CD4-positive, alpha-beta memory T cell (primary cell): ENCODE data around the gene CSNK2A1. TPM values are rescaled to one million over a fixed set of nuclear protein-coding genes. Genes with fewer than 3 reads are reported as not detected.

Experiments
- CTCF ChIA-PET: fragments of 350-600 bp; sonication (Branson Sonifier 250); formaldehyde crosslinking; loops from one replicate; lab custom pipeline; 2021; ENCODE audit warnings: inconsistent platforms; ENCODE audit not compliant: partially characterized antibody; lab: Charles Lee
- POLR2A ChIA-PET: fragments of 350-600 bp; sonication (Branson Sonifier 250); formaldehyde crosslinking; loops from one replicate; lab custom pipeline; 2021; ENCODE audit not compliant: partially characterized antibody; lab: Charles Lee
- DNase-seq, 5 donors: peaks; one replicate each; pipeline versions ENCODE4 v3.0.0 to v3.0.0-alpha.2; 2020 to 2022; ENCODE audit warnings: mixed read lengths in 1 of 5
- H3K27ac ChIP-seq: one replicate; pipeline ENCODE4 v1.7.0; 2013; ENCODE audit warnings: low read depth, low read length
- H3K27me3 ChIP-seq: 2 replicates; pipeline ENCODE4 v1.7.0; 2013; ENCODE audit warnings: mild to moderate bottlenecking, low read length, moderate library complexity; ENCODE audit not compliant: insufficient read depth
- H3K36me3 ChIP-seq: 2 replicates; pipeline ENCODE4 v1.7.0; 2013; ENCODE audit warnings: mild to moderate bottlenecking, low read length, moderate library complexity; ENCODE audit not compliant: insufficient read depth
- H3K4me1 ChIP-seq: 2 replicates; pipeline ENCODE4 v1.7.0; 2013; ENCODE audit warnings: mild to moderate bottlenecking, low read length, moderate library complexity; ENCODE audit not compliant: insufficient read depth
- H3K4me3 ChIP-seq, 2 donors: one replicate each; pipeline ENCODE4 v1.7.0; 2013; ENCODE audit warnings: low read length in 2 of 2, mild to moderate bottlenecking in 1 of 2
- H3K9me3 ChIP-seq, 2 donors: one replicate each; pipeline ENCODE4 v1.7.0; 2013; ENCODE audit warnings: low read length in 2 of 2, control low read depth in 1 of 2; ENCODE audit not compliant: control insufficient read depth in 1 of 2
- H3K27ac Mint-ChIP-seq, 7 donors: one replicate each; pipeline ENCODE4 v1.8.0; 2020 to 2021; ENCODE audit warnings: mixed read lengths in 7 of 7, mild to moderate bottlenecking in 6 of 7, inconsistent platforms in 3 of 7, moderate library complexity in 3 of 7
- H3K27me3 Mint-ChIP-seq, 2 donors: one replicate each; pipeline ENCODE4 v1.8.0; 2020 to 2021; ENCODE audit warnings: mixed read lengths in 2 of 2
- H3K36me3 Mint-ChIP-seq, 2 donors: one replicate each; pipeline ENCODE4 v1.8.0; 2020 to 2021; ENCODE audit warnings: mixed read lengths in 2 of 2, inconsistent platforms in 1 of 2, mild to moderate bottlenecking in 1 of 2
- H3K4me1 Mint-ChIP-seq, 4 donors: one replicate each; pipeline ENCODE4 v1.8.0; 2020 to 2021; ENCODE audit warnings: mixed read lengths in 4 of 4, mild to moderate bottlenecking in 1 of 4
- H3K4me3 Mint-ChIP-seq, 8 donors: one replicate each; pipeline ENCODE4 v1.8.0; 2020 to 2021; ENCODE audit warnings: mixed read lengths in 8 of 8, mild to moderate bottlenecking in 7 of 8, moderate library complexity in 6 of 8, inconsistent platforms in 3 of 8
- H3K9me3 Mint-ChIP-seq, 8 donors: one replicate each; pipeline ENCODE4 v1.8.0; 2020 to 2021; ENCODE audit warnings: mixed read lengths in 8 of 8, mild to moderate bottlenecking in 5 of 8, inconsistent platforms in 3 of 8, moderate library complexity in 1 of 8
- intact Hi-C: fragments of 100-400 bp; cut with micrococcal nuclease; formaldehyde crosslinking; loops from one replicate; pipeline ENCODE4 v1.15.1; 2023
- polyA plus RNA-seq, 2 donors: library from polyadenylated mRNA; unstranded; fragments of 300-500 nt; fragmentation: Illumina TruSeq; gene quantifications; one replicate each; pipeline ENCODE4 v1.2.3, GENCODE V29; 2021
- total RNA-seq, 2 experiments: library from RNA; stranded (reverse); gene quantifications; one replicate each; pipeline ENCODE4 v1.2.3, GENCODE V29; 2021

CSNK2A1 gene
- total and polyA plus RNA-seq, 4 experiments from 2014 or later, result 45.2 to 87.8 (median 64.9) TPM

DNA sequence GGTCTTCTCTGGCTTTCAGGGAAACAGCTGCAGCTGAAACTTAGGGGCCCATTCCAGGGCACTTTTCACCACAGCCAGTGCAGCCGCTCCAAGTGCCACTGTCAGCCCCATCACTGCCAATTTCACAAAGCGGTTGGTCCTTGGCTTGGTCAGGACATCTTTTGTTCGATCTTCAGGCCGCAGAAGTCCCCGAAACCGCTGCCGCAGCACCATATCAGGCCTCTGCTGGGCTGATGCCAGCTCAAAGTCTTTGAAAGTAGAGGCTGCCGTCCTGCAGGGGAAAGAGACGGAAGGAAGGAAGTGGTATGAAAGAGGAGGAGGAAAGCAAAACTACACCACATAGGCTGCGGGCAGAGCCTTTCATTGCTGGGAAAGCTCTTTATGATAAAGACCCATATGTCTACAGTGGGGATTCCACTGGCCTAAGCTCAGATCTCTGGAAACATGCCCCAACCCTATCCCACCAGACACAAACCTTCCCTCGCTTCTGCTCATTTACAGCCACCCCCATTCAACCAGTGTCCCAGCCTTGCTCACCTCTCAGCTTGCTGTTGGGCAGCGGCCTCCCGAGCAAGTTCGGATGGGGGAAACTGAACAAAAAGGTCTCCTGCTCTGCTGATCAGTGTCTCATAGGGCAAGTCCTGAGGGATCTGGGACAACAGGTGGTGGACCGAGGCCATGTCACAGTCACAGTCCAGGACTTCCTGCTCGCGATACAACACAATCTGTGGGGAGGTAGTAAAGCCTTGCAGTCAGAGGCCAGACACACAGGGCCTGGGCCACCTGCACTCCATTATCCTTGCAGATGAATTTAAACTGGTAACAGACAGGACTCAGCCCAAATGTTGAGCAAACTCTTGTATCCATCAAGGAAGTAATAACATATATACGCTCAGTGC lies 104.8 kb downstream of the CSNK2A1 start:
- H3K4me3 Mint-ChIP-seq, result peak overlapping the region; percentile 73 to 86 (median 82)
- CTCF ChIA-PET, result interaction anchor here (0.6 to 1.3 kb wide), 6 partner anchors 31 to 85 kb away, joined by 3 to 7 read pairs (median 3); no protein-coding TSS in a partner anchor
- Histone ChIP-seq H3K36me3 (peaks cover 25% of the 10 kb centered on the region), H3K9me3 (no peaks in the 10 kb centered on the region), H3K4me1 (peaks cover 53% of the 10 kb centered on the region), H3K4me3 (peak overlapping the region; percentile 26), H3K27ac (no peak overlapping the region), H3K27me3 (no peaks in the 10 kb centered on the region)
- DNase-seq, result peak; percentile 66 to 78 (median 75)
- POLR2A ChIA-PET, result interaction anchor here (0.8 to 3.6 kb wide), 13 partner anchors 8 to 112 kb away, joined by 3 to 23 read pairs (median 5); partner anchors contain the start of genes TBC1D20 and TRIB3
- peaks cover 40 to 57% of the 10 kb centered on the region in 2 donors for H3K36me3 Mint-ChIP-seq
- no peaks in the 10 kb centered on the region for H3K27me3 Mint-ChIP-seq
- H3K27ac Mint-ChIP-seq, result peak overlapping the region; percentile 14 to 91 (median 84)
- H3K4me1 Mint-ChIP-seq, result peaks cover 41 to 69% (median 55%) of the 10 kb centered on the region in 4 donors
- intact Hi-C loops, result loop anchor here (1.0 to 5.0 kb wide), 5 partner anchors 23 to 84 kb away; partner anchors contain the start of genes RBCK1, TBC1D20 and TRIB3
- H3K9me3 Mint-ChIP-seq, result no peaks in the 10 kb centered on the region

DNA sequence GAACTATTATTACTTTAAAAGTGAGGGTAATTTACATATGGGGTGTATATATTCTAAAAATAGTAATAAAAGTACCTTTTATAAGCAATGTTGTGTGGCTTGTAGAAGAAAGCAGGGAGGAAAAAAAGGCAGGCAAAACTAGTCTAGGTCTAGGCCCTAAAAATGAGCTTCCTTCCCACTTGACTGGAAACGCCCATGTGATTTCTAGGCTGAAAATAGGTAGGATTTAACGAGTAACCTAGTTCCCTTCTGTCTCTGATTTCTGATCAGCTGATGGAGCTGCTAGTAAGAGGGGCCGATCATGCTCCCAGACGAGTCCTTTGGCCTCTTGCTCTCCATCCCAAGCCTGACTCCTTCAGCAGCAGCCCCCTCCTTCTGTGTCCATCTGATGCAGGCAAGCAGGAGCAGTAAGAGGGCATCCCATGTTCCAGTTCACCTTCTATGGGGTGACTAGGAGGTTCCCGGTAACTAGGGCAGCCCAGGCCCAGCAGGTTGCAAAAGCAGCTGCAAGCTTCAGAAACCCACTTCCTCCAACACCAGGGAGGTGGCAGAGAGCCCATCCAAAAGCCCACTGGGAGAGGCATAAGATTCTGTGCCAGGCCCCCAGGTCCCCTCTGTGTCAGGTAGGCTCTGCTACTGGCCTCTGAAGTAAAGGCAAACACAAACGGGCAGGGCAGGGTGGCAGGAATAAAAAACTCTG lies 105.7 kb downstream of the CSNK2A1 start:
- H3K36me3 ChIP-seq, result peaks cover 25% of the 10 kb centered on the region
- H3K27me3 Mint-ChIP-seq, result no peaks in the 10 kb centered on the region
- ChIA-PET CTCF (interaction anchor here (0.6 to 1.7 kb wide), 7 partner anchors 31 to 84 kb away, joined by 3 to 7 read pairs (median 3); no protein-coding TSS in a partner anchor), POLR2A (interaction anchor here (0.8 to 3.6 kb wide), 13 partner anchors 8 to 111 kb away, joined by 3 to 23 read pairs (median 5); partner anchors contain the start of genes TBC1D20 and TRIB3)
- no peaks in the 10 kb centered on the region for H3K27me3 ChIP-seq
- peak overlapping the region in 1 of 2 donors; percentile 26 for H3K4me3 ChIP-seq
- H3K4me3 Mint-ChIP-seq, result peak overlapping the region; percentile 73 to 86 (median 82)
- no peaks in the 10 kb centered on the region for H3K9me3 ChIP-seq
- H3K4me1 Mint-ChIP-seq, result peaks cover 47 to 78% (median 63%) of the 10 kb centered on the region in 4 donors
- peak in 1 of 5 donors; percentile 8 for DNase-seq
- no peak overlapping the region for H3K27ac ChIP-seq
- H3K27ac Mint-ChIP-seq, result peak overlapping the region in 5 of 7 donors; percentile 54 to 91 (median 87)
- intact Hi-C loops, result loop anchor here (1.0 to 5.0 kb wide), 5 partner anchors 24 to 83 kb away; partner anchors contain the start of genes RBCK1, TBC1D20 and TRIB3
- H3K4me1 ChIP-seq, result peaks cover 61% of the 10 kb centered on the region
- H3K36me3 Mint-ChIP-seq, result peaks cover 33 to 58% of the 10 kb centered on the region in 2 donors
- no peaks in the 10 kb centered on the region for H3K9me3 Mint-ChIP-seq

GRCh38 chr20:436476-436875 lies 107.1 kb downstream of the CSNK2A1 start:
- H3K9me3 ChIP-seq, result no peaks in the 10 kb centered on the region
- Mint-ChIP-seq H3K4me1 (peaks cover 49 to 85% (median 65%) of the 10 kb centered on the region in 4 donors), H3K36me3 (peaks cover 21 to 49% of the 10 kb centered on the region in 2 donors), H3K27me3 (no peaks in the 10 kb centered on the region), H3K27ac (no peak overlapping the region), H3K9me3 (no peaks in the 10 kb centered on the region), H3K4me3 (no peak overlapping the region)
- intact Hi-C loops, result loop anchor here (5.0 kb wide), 1 partner anchor 54 kb away; the partner anchor contains the start of gene TRIB3
- no peak overlapping the region for H3K27ac ChIP-seq
- peaks cover 16% of the 10 kb centered on the region for H3K36me3 ChIP-seq
- ChIA-PET POLR2A (interaction anchor here (3.6 kb wide), 1 partner anchor 29 kb away, joined by 9 read pairs; no protein-coding TSS in a partner anchor), CTCF (interaction anchor here (0.8 to 1.7 kb wide), 3 partner anchors 42 to 105 kb away, joined by 3 to 6 read pairs (median 3); no protein-coding TSS in a partner anchor)
- H3K4me1 ChIP-seq, result peaks cover 66% of the 10 kb centered on the region
- no peak for DNase-seq
- H3K4me3 ChIP-seq, result no peak overlapping the region
- no peaks in the 10 kb centered on the region for H3K27me3 ChIP-seq

GRCh38 chr20:435558-435957 lies 108.0 kb downstream of the CSNK2A1 start:
- Histone ChIP-seq H3K27ac (no peak overlapping the region), H3K4me3 (no peak overlapping the region), H3K27me3 (no peaks in the 10 kb centered on the region), H3K36me3 (peaks cover 10% of the 10 kb centered on the region), H3K4me1 (peaks cover 66% of the 10 kb centered on the region), H3K9me3 (no peaks in the 10 kb centered on the region)
- Mint-ChIP-seq H3K4me1 (peaks cover 50 to 90% (median 62%) of the 10 kb centered on the region in 4 donors), H3K4me3 (peak overlapping the region in 2 of 8 donors; percentile 11 to 13), H3K27me3 (no peaks in the 10 kb centered on the region), H3K27ac (peak overlapping the region in 2 of 7 donors; percentile 13 to 62), H3K36me3 (peaks cover 24 to 52% of the 10 kb centered on the region in 2 donors), H3K9me3 (no peaks in the 10 kb centered on the region)
- ChIA-PET POLR2A (interaction anchor here (1.2 kb wide), 1 partner anchor 27 kb away, joined by 3 read pairs; the partner anchor contains the start of gene TBC1D20), CTCF (interaction anchor here (1.3 kb wide), 1 partner anchor 169 kb away, joined by 3 read pairs; no protein-coding TSS in a partner anchor)
- intact Hi-C loops, result loop anchor here (5.0 kb wide), 1 partner anchor 53 kb away; the partner anchor contains the start of gene TRIB3
- no peak for DNase-seq

DNA sequence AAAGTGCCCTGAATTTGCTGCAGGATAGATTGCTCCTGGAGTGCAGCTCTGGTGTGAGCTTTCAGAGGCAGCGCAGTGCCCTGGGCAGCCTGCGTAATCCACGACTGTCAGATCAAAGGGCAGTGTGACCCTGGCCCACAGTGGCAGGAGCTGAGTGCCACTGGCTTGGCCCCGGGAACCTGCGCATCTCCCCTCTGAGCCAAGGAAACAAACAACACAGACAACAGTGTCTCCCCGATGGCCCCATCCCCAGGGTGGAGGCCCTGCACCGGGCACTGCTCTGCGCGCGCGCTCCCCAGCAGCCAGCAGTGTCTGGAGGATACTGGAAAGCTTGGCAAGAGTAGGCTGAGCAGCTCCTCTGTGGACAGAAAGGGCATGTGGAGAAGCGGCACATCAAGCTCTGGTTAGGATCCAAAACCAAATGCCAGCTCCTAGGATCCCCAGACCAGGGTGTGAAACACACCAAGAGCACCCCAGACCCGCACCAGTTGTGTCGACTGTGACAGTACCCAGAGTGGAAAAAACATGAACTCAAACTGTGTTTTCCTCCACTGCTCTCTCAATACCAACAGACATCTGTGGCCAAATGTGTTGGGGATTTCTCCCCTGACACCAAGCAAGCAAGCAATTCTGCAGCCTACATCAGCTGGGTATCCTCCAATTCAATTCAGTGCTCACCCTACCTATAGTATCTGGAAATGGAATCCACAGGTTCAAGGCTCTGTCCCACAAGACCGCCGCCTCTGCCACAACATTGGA lies 108.8 kb downstream of the CSNK2A1 start:
- ChIA-PET POLR2A (interaction anchor here (0.6 to 2.2 kb wide), 3 partner anchors 28 to 75 kb away, joined by 3 to 4 read pairs (median 3); partner anchors contain the start of gene TBC1D20), CTCF (interaction anchor here (1.3 kb wide), 1 partner anchor 169 kb away, joined by 3 read pairs; no protein-coding TSS in a partner anchor)
- Mint-ChIP-seq H3K36me3 (peaks cover 27 to 53% of the 10 kb centered on the region in 2 donors), H3K4me3 (peak overlapping the region in 3 of 8 donors; percentile 32 to 54 (median 53)), H3K27ac (peak overlapping the region in 3 of 7 donors; percentile 41 to 78 (median 65)), H3K27me3 (no peaks in the 10 kb centered on the region), H3K9me3 (no peaks in the 10 kb centered on the region), H3K4me1 (peaks cover 47 to 83% (median 57%) of the 10 kb centered on the region in 4 donors)
- DNase-seq, result no peak
- intact Hi-C loops, result loop anchor here (5.0 kb wide), 1 partner anchor 53 kb away; the partner anchor contains the start of gene TRIB3
- Histone ChIP-seq H3K27ac (no peak overlapping the region), H3K36me3 (peaks cover 15% of the 10 kb centered on the region), H3K27me3 (no peaks in the 10 kb centered on the region), H3K4me3 (no peak overlapping the region), H3K9me3 (no peaks in the 10 kb centered on the region), H3K4me1 (peaks cover 62% of the 10 kb centered on the region)
